ENCODE results near the gene SLC6A3. TPM values are rescaled to one million over a fixed set of nuclear protein-coding genes. Genes with fewer than 3 reads are reported as not detected.

Gene SLC6A3
- total and polyA plus RNA-seq, 12 donors = 0.04 to 0.19 (median 0.18) TPM; not detected in 9

- Histone ChIP-seq H3K4me3 (no peak overlapping the region), H3K9me3 (no peaks in the 10 kb centered on the region), H3K27ac (no peak overlapping the region), H3K36me3 (no peaks in the 10 kb centered on the region), H3K4me1 (peaks cover 0 to 18% (median 10%) of the 10 kb centered on the region in 9 donors), H3K27me3 (peaks cover 24 to 89% (median 70%) of the 10 kb centered on the region in 7 donors)
- DNase-seq (no peak), ATAC-seq (no peak)
- 31 to 35% methylated on average over 16 of the region's 16 CpGs for WGBS, 2 donors
- no peak for TF ChIP-seq CTCF (IDR thresholded peaks at IDR 0.05)
- intact Hi-C loops (cut with DNase I) = loop anchor here in 1 of 10 donors (10.0 kb wide), 1 partner anchor 212 kb away; no protein-coding TSS in a partner anchor
Observed at GRCh38 chr5:1446602-1447343, 1.5 kb upstream of the SLC6A3 start.

GRCh38 chr5:1445689-1446601 is 705 bp upstream of the SLC6A3 start:
- intact Hi-C loops (cut with DNase I) = loop anchor here in 1 of 10 donors (10.0 kb wide), 1 partner anchor 211 kb away; no protein-coding TSS in a partner anchor
- H3K9me3 ChIP-seq = peaks cover 0 to under 1% (median 0%) of the 10 kb centered on the region in 11 donors
- H3K27me3 ChIP-seq = peaks cover 31 to 90% (median 77%) of the 10 kb centered on the region in 7 donors
- H3K4me1 ChIP-seq = peaks cover 0 to 18% (median 10%) of the 10 kb centered on the region in 9 donors
- H3K36me3 ChIP-seq = no peaks in the 10 kb centered on the region
- DNase-seq = no peak
- H3K4me3 ChIP-seq = peak overlapping the region in 7 of 10 donors; percentile 2 to 33 (median 18)
- ATAC-seq = peak in 3 of 8 donors; percentile 17 to 40 (median 20)
- H3K27ac ChIP-seq = no peak overlapping the region
- no peak for TF ChIP-seq CTCF (IDR thresholded peaks at IDR 0.05)
- 2 to 3% methylated on average over 83 to 92 of the region's 92 CpGs for WGBS, 2 donors

DNA sequence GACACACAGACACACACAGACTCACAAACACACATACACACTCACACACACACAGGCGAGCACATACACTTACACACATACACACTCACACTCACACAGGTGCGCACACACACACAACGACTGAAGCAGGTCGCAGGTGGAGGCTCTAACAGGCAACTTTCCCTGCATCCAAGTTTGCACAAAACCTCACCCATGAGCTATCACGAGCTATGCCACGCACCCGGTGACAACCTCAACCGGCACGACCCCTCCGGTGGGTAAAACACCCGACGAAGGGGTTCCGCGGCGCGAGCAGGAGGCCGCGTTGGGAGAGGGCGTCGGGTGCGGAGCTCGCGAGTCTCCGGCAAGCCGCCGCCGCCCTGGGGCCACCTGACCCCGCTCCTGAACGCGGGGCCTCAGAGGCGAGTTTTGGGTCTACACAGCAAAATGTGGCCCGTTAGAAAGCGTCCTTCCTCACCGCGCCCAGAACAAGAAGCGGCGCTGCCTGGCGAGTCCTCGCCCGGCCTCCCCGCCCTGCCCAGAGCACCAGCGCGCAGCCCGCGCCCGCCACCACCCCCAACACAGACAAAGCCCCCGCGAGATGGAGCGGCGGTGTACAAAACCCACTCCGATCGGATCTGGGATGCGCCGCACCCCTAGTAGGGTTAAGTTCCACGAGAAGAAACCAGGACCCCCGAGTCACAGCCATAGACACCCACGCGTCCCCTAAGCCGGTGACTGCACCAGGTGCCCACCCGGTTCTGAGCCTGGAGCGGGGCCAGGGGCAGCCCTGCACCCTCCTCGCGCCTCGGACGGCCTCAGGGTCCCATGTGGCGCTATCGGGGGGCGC is 665 bp downstream of the SLC6A3 start:
- H3K27ac ChIP-seq = no peak overlapping the region
- peaks cover 31 to 97% (median 85%) of the 10 kb centered on the region in 7 donors for H3K27me3 ChIP-seq
- peak overlapping the region in 8 of 10 donors; percentile 2 to 33 (median 13) for H3K4me3 ChIP-seq
- DNase-seq (no peak), ATAC-seq (no peak)
- WGBS, 2 donors = 8% methylated on average over 66 to 68 of the region's 68 CpGs
- H3K36me3 ChIP-seq = no peaks in the 10 kb centered on the region
- H3K4me1 ChIP-seq = peaks cover 0 to 18% (median 10%) of the 10 kb centered on the region in 9 donors
- peaks cover 0 to 8% (median 0%) of the 10 kb centered on the region in 11 donors for H3K9me3 ChIP-seq
- TF ChIP-seq CTCF (IDR thresholded peaks at IDR 0.05) = no peak
- intact Hi-C loops (cut with DNase I) = loop anchor here in 1 of 10 donors (10.0 kb wide), 1 partner anchor 210 kb away; no protein-coding TSS in a partner anchor
